Retinal pigment epithelial cell (primary cell): ENCODE results near the gene STAMBP.
"Not testable (repeated sequence)": the region's sequence is repeated elsewhere in the genome, so short reads cannot be mapped to it uniquely, and the experiment has no call there.

Experiments
- DNase-seq: peaks from one replicate; pipeline ENCODE4 v3.0.0-alpha.2; 2010; ENCODE audit warnings: low read depth
- H3K4me3 ChIP-seq: 2 replicates; pipeline ENCODE4 v1.5.1; 2011; ENCODE audit warnings: mild to moderate bottlenecking, low read length, control low read depth, moderate library complexity
- TF ChIP-seq, protein P1 (sequence below): conservative IDR thresholded peaks from 2 replicates; pipeline ENCODE4 v1.5.1; 2011; ENCODE audit warnings: low read depth, low read length, control low read depth, inconsistent platforms

The STAMBP gene

DNA sequence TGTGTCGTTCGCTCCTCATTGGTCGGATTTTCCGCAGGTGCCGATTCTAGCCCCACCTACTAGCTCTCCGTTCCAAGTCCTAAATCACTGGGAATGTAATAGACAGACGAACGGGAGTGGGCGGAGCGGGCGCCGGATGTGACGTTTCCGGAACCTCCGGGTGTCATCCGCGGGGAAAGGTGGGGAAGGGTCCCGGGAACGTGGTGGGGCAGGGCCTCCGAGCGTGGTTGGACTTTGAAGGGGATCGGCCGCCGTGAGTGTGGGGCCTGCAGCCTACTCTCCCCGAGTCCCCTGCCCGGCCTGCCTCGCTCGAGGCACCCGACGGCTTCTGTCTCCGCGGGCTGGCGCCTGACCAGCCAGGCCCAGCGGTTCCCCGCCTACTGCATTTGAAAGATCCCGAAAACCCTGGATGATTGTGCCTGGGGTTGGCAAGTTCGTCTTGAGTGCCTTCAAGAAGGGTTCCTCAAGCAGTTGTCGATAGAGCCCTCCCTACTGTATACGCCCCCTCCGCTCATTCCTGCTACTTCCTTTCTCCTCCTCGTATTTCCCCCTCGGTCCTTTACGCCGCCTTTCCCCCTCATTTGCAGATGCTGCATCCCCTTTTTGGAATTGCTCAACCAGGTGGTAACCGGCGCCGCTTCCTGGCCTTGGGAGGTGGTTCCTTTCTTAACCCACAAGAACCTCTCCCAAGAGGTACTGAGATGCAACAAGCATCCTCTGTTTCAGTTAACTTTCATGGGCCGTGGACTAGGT, at the start of gene STAMBP:
STAMBP (plus strand) TSS at position 144 of the 753 bp plus-strand sequence. CDS start 1,896 bp downstream, outside the sequence.
- TF ChIP-seq, protein P1, sequence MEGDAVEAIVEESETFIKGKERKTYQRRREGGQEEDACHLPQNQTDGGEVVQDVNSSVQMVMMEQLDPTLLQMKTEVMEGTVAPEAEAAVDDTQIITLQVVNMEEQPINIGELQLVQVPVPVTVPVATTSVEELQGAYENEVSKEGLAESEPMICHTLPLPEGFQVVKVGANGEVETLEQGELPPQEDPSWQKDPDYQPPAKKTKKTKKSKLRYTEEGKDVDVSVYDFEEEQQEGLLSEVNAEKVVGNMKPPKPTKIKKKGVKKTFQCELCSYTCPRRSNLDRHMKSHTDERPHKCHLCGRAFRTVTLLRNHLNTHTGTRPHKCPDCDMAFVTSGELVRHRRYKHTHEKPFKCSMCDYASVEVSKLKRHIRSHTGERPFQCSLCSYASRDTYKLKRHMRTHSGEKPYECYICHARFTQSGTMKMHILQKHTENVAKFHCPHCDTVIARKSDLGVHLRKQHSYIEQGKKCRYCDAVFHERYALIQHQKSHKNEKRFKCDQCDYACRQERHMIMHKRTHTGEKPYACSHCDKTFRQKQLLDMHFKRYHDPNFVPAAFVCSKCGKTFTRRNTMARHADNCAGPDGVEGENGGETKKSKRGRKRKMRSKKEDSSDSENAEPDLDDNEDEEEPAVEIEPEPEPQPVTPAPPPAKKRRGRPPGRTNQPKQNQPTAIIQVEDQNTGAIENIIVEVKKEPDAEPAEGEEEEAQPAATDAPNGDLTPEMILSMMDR, result no peak
- H3K4me3 ChIP-seq, result peak within 1 kb of the TSS; percentile 96
- peak; percentile 87 for DNase-seq

DNA sequence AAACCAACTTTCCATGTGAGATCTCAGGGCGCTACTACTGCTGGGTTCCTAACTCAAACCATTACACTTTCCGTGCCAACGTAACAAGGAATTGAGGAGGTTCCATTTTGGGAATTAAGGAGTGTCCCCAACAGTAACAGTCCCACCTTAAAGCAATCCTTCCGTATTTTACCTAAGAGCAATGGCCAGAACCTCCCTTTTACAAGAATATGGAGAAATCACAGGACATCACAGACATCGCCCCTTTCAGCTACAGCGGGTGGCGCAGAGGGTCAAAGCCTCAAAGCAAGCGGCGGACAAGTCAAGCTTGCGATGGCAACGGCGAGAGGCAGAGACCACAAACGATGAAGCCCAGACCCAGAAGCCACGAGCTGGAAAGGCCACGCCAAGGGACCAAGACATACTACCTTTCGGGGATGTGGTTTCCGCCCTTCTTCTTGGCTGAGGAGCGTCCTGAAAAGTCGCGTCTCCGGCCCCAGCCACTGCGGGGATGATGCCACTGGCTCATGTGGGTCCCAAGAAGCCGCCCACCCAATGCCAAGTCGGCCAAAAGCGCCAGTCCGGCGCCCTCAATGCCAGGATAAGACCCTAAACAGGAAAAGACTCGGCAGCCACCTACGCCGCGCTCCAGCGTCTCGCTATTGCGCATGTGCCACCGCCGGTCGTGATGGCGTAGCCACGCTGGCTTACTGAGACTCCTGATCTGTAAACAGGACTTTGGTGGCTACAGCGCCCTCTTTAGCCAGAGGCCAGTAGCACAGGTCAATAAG, 49.1 kb upstream of the STAMBP start, which contains the start of gene DUSP11:
DUSP11 (minus strand) TSS at position 637 of the 770 bp plus-strand sequence; CDS start at position 508, 129 bp downstream.
- TF ChIP-seq, protein P1, result peak; percentile 97
- H3K4me3 ChIP-seq, result peak within 1 kb of the TSS; percentile 83
- peak; percentile 66 for DNase-seq

DNA sequence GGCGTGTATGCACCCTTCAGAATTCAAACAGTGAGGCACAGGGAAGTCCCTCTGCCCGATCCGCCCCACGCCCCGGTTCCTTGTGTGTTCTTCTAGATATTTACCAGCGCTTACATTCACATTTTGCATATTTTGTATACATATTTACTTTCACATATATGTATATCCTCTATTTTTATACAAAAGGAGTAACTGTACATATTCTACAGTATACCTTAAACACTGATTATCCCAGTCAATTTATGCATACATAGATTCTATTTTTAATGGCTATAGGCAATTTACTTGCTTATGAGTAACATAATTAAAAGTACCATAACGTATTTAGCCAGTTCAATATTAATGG, 48.6 kb upstream of the STAMBP start:
- DNase-seq, result no peak
- H3K4me3 ChIP-seq, result peak overlapping the region; percentile 83
- TF ChIP-seq, protein P1, result no peak

DNA sequence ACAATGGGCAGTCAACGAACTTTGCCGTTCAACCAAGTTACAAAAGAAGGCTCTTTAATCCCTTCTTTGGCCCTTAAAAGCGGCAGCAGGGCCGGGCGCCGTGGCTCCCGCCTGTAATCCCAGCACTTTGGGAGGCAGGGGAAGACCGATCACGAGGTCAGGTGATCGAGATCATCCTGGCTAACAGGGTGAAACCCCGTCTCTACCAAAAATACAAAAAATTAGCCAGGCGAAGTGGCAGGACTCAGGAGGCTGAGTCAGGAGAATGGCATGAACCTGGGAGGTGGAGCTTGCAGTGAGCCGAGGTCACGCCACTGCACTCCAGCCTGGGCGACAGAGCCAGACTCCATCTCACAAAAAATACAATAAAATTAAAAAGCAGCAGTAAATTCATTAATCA, 45.4 kb upstream of the STAMBP start:
- DNase-seq, result not testable (repeated sequence)
- peak overlapping the region; percentile 12 for H3K4me3 ChIP-seq

DNA sequence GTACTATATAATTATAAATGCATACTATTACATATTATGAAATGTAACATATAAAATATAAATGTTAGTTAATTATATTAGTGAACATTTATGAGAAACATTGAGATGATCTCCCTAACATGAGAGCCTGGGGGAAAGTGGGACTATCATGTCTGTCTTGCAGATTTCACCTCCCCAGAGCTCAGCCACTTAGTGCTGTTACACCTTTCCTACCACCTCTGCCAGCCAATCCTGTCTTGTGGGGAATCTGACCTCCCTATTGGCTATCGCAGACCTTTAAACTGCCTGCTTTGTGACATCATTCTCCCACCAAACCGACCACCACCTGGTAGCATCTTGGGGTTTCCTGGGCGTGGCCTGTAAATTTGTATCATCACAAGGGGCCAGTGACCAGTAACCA, 44.9 kb upstream of the STAMBP start, which contains the start of gene C2orf78:
C2orf78 (plus strand) TSS at position 301 of the 400 bp plus-strand sequence. CDS start 127 bp downstream, outside the sequence.
- H3K4me3 ChIP-seq, result peak within 1 kb of the TSS; percentile 12
- not testable (repeated sequence) for DNase-seq

DNA sequence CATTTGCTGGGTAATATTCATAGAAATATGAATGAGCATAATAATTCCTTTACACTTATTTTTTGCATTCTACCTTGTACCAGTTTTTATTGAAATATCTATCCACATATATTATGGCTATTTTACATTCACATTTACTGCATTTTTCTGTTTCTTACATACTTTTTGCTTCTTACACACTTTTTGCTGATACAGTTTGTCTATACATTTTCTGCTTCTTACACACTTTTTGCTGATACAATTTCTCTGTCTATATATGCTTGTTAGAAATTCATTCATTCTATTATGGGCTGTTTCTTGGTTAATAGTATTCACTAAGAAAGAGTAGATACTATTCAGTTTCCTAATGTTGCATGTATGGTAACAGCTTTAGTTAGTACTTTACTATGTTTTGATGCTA, 16.9 kb upstream of the STAMBP start:
- no peak overlapping the region for H3K4me3 ChIP-seq
- no peak for DNase-seq
- TF ChIP-seq, protein P1, result no peak

DNA sequence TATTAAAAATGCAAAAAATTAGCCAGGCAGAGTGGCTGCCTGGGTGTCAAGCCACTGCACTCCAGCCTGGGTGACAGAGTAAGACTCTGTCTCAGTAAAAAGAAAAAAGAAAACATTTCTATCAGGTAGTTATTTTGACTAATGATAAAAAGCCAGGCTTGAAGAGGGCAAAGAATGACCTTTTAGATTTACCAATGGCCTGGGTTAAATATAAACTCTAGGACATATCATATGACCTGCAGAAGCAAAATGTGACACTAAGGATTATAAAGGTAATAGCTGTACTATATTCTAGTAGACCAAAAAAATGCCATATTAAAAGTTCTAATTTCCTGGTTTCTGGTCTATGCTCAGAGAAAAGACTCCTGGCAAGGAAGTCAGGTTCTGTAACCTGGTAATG, 16.1 kb upstream of the STAMBP start:
- no peak overlapping the region for H3K4me3 ChIP-seq
- TF ChIP-seq, protein P1, result no peak
- no peak for DNase-seq

DNA sequence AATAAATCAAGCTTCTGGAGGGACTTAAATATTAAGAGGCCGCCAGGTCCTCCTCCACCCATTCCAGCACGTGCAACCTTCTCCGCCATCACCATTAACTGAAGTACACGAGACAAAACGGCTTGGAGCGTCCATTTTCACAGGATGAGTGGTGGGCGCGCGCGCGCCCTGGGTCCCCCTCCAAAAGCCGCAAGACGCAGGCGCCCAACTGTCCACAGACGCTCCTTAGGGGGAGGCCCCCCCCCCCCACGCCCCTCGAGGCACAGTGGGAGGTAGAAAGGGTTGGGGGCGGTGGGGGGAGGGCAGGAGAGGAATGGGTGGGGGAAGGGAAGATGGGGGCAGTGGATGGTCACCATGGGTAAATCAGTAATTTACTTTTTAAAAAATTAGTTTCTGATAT, 10.5 kb upstream of the STAMBP start:
- TF ChIP-seq, protein P1, result no peak
- no peak for DNase-seq

More for the DNA sequence above, 10.5 kb upstream of the STAMBP start:
- no peak overlapping the region for H3K4me3 ChIP-seq
